DMS153 treated with DMSO at 0.1 percent for 48 hours (cell line): Measurements from ENCODE around the gene AOPEP.
"Not testable (repeated sequence)": the region's sequence is repeated elsewhere in the genome, so short reads cannot be mapped to it uniquely, and the experiment has no call there.

Experiments
- DNase-seq: peaks from one replicate; lab custom pipeline; 2025; ENCODE audit not compliant: unreplicated experiment; lab: John Stamatoyannopoulos, UW

The AOPEP gene

GRCh38 chr9:94867281-94867841 lies 140.9 kb downstream of the AOPEP start:
- peak; percentile 43 for DNase-seq

- DNase-seq = no peak
Observed at GRCh38 chr9:94867842-94868312, 141.4 kb downstream of the AOPEP start.

- no peak for DNase-seq
Observed at GRCh38 chr9:94868464-94868863, 142.0 kb downstream of the AOPEP start.

- no peak for DNase-seq
Observed at GRCh38 chr9:94869415-94869843, 142.9 kb downstream of the AOPEP start.

- DNase-seq = no peak
Observed at GRCh38 chr9:94870465-94870792, 143.9 kb downstream of the AOPEP start.

GRCh38 chr9:94870793-94871558 lies 144.5 kb downstream of the AOPEP start:
- no peak for DNase-seq

GRCh38 chr9:94872083-94872833 lies 145.8 kb downstream of the AOPEP start:
- DNase-seq = no peak

- no peak for DNase-seq
Observed at GRCh38 chr9:94872891-94873511, 146.5 kb downstream of the AOPEP start.

GRCh38 chr9:94874316-94874715 lies 147.8 kb downstream of the AOPEP start:
- DNase-seq = no peak

- DNase-seq = no peak
Observed at GRCh38 chr9:94875300-94876020, 149.0 kb downstream of the AOPEP start.

GRCh38 chr9:94878804-94879203 lies 152.3 kb downstream of the AOPEP start:
- DNase-seq = not testable (repeated sequence)

GRCh38 chr9:94879230-94879629 lies 152.7 kb downstream of the AOPEP start:
- DNase-seq = no peak

- DNase-seq = no peak
Observed at GRCh38 chr9:94881023-94881422, 154.5 kb downstream of the AOPEP start.

GRCh38 chr9:94881454-94881853 lies 155.0 kb downstream of the AOPEP start:
- DNase-seq = no peak

GRCh38 chr9:94881940-94882339 lies 155.4 kb downstream of the AOPEP start:
- no peak for DNase-seq

GRCh38 chr9:94882966-94883641 lies 156.6 kb downstream of the AOPEP start:
- no peak for DNase-seq

- no peak for DNase-seq
Observed at GRCh38 chr9:94885854-94886447, 159.5 kb downstream of the AOPEP start.

- DNase-seq = no peak
Observed at GRCh38 chr9:94887721-94888120, 161.2 kb downstream of the AOPEP start.

GRCh38 chr9:94888775-94889174 lies 162.3 kb downstream of the AOPEP start:
- no peak for DNase-seq

GRCh38 chr9:94889628-94890027 lies 163.1 kb downstream of the AOPEP start:
- DNase-seq = no peak
